H9 (cell line): ENCODE measurements around the gene TSR2. TPM values are rescaled to one million over a fixed set of nuclear protein-coding genes. Genes with fewer than 3 reads are reported as not detected.

Experiments used
- DNase-seq: peaks from one replicate; pipeline ENCODE4 v3.0.0-alpha.2; 2017
- H2AFZ ChIP-seq: one replicate; pipeline ENCODE4 v1.6.1; 2013; ENCODE audit warnings: mild to moderate bottlenecking, low read length, control low read depth, moderate library complexity
- H2AK5ac ChIP-seq: 2 replicates; pipeline ENCODE4 v1.6.1; 2013; ENCODE audit warnings: low read length, control low read depth, mixed read lengths; ENCODE audit not compliant: insufficient read length
- H2BK120ac ChIP-seq: one replicate; pipeline ENCODE4 v1.6.1; 2013; ENCODE audit warnings: low read depth, mild to moderate bottlenecking, low read length, control low read depth, inconsistent platforms; ENCODE audit not compliant: poor library complexity, severe bottlenecking
- H2BK12ac ChIP-seq: 2 replicates; pipeline ENCODE4 v1.6.1; 2013; ENCODE audit warnings: low read length, control low read depth, mixed read lengths, low read depth; ENCODE audit not compliant: insufficient read length
- H2BK15ac ChIP-seq: 2 replicates; pipeline ENCODE4 v1.6.1; 2013; ENCODE audit warnings: low read depth, low read length, control low read depth
- H2BK20ac ChIP-seq: one replicate; pipeline ENCODE4 v1.6.1; 2013; ENCODE audit warnings: low read depth, mild to moderate bottlenecking, low read length, control low read depth, inconsistent platforms; ENCODE audit not compliant: poor library complexity, severe bottlenecking
- H2BK5ac ChIP-seq: 2 replicates; pipeline ENCODE4 v1.6.1; 2013; ENCODE audit warnings: low read length, control low read depth, mixed read lengths; ENCODE audit not compliant: insufficient read length
- H3K14ac ChIP-seq: 2 replicates; pipeline ENCODE4 v1.6.1; 2013; ENCODE audit warnings: low read length, control low read depth; ENCODE audit not compliant: insufficient read depth
- H3K18ac ChIP-seq: 2 replicates; pipeline ENCODE4 v1.6.1; 2013; ENCODE audit warnings: low read depth, mild to moderate bottlenecking, mixed read lengths, low read length, control low read depth; ENCODE audit not compliant: insufficient read length
- H3K23ac ChIP-seq: 2 replicates; pipeline ENCODE4 v1.6.1; 2013; ENCODE audit warnings: low read length, control low read depth, mixed read lengths, low read depth; ENCODE audit not compliant: insufficient read length
- H3K23me2 ChIP-seq: 2 replicates; pipeline ENCODE4 v1.6.1; 2013; ENCODE audit warnings: low read depth, mild to moderate bottlenecking, mixed read lengths, low read length, control low read depth; ENCODE audit not compliant: insufficient read length, poor library complexity, severe bottlenecking
- H3K27ac ChIP-seq: 2 replicates; pipeline ENCODE4 v1.5.1; 2013; ENCODE audit warnings: low read length, control low read depth, mixed read lengths, low read depth; ENCODE audit not compliant: insufficient read length
- H3K27me3 ChIP-seq: 2 replicates; pipeline ENCODE4 v1.6.1; 2013; ENCODE audit warnings: low read length, control low read depth, inconsistent platforms; ENCODE audit not compliant: insufficient read depth
- H3K4ac ChIP-seq: 2 replicates; pipeline ENCODE4 v1.6.1; 2013; ENCODE audit warnings: low read depth, mild to moderate bottlenecking, control low read depth, inconsistent platforms, low read length, moderate library complexity
- H3K4me1 ChIP-seq: 2 replicates; pipeline ENCODE4 v1.6.1; 2013; ENCODE audit warnings: low read length, control low read depth, inconsistent platforms; ENCODE audit not compliant: insufficient read depth
- H3K4me2 ChIP-seq: 2 replicates; pipeline ENCODE4 v1.6.1; 2013; ENCODE audit warnings: low read length, control low read depth, mixed read lengths; ENCODE audit not compliant: insufficient read length, insufficient read depth
- H3K56ac ChIP-seq: 2 replicates; pipeline ENCODE4 v1.6.1; 2013; ENCODE audit warnings: low read depth, mild to moderate bottlenecking, mixed read lengths, low read length, control low read depth; ENCODE audit not compliant: insufficient read length
- H3K79me1 ChIP-seq: 2 replicates; pipeline ENCODE4 v1.6.1; 2013; ENCODE audit warnings: low read depth, mild to moderate bottlenecking, moderate library complexity, low read length, control low read depth, inconsistent platforms; ENCODE audit not compliant: insufficient read depth, poor library complexity, severe bottlenecking
- H3K79me2 ChIP-seq: 2 replicates; pipeline ENCODE4 v1.6.1; 2013; ENCODE audit warnings: low read length, control low read depth, inconsistent platforms; ENCODE audit not compliant: insufficient read depth
- H3K9ac ChIP-seq: 2 replicates; pipeline ENCODE4 v1.6.1; 2013; ENCODE audit warnings: low read length, control low read depth, mixed read lengths; ENCODE audit not compliant: insufficient read length; ENCODE audit errors: extremely low read depth
- H3K9me3 ChIP-seq: one replicate; pipeline ENCODE4 v1.6.1; 2013; ENCODE audit warnings: low read depth, low read length, inconsistent platforms; ENCODE audit not compliant: control insufficient read depth
- H3T11ph ChIP-seq: one replicate; pipeline ENCODE4 v1.6.1; 2013; ENCODE audit warnings: mild to moderate bottlenecking, low read length, control low read depth, inconsistent platforms
- H4K20me1 ChIP-seq: one replicate; pipeline ENCODE4 v1.6.1; 2013; ENCODE audit not compliant: control insufficient read depth, insufficient read length, insufficient read depth
- H4K5ac ChIP-seq: 2 replicates; pipeline ENCODE4 v1.6.1; 2013; ENCODE audit warnings: low read depth, mild to moderate bottlenecking, mixed read lengths, low read length, control low read depth; ENCODE audit not compliant: insufficient read length
- H4K8ac ChIP-seq: replicated peaks from 2 replicates; pipeline ENCODE4 v1.6.1; 2013; ENCODE audit warnings: low read length, control low read depth, mixed read lengths, low read depth; ENCODE audit not compliant: insufficient read length
- H4K91ac ChIP-seq: 2 replicates; pipeline ENCODE4 v1.6.1; 2013; ENCODE audit warnings: low read depth, mild to moderate bottlenecking, moderate library complexity, mixed read lengths, low read length, control low read depth; ENCODE audit not compliant: insufficient read length
- H3K27ac Mint-ChIP-seq, 3 experiments: 2 replicates in 2 of 3; 3 replicates in 1 of 3; pipeline ENCODE4 v1.8.0; 2020 to 2021; ENCODE audit warnings: mixed read lengths in 3 of 3, mild to moderate bottlenecking in 1 of 3, moderate library complexity in 1 of 3
- H3K27me3 Mint-ChIP-seq: 2 replicates; pipeline ENCODE4 v1.8.0; 2021; ENCODE audit warnings: low read depth, mild to moderate bottlenecking, moderate library complexity, mixed read lengths
- H3K36me3 Mint-ChIP-seq, 3 experiments: 2 replicates in 2 of 3; 3 replicates in 1 of 3; pipeline ENCODE4 v1.8.0; 2020 to 2021; ENCODE audit warnings: low read depth in 3 of 3, mixed read lengths in 3 of 3; ENCODE audit not compliant: insufficient read depth in 1 of 3
- H3K4me1 Mint-ChIP-seq, 2 experiments: 2 replicates each; pipeline ENCODE4 v1.8.0; 2020; ENCODE audit warnings: mixed read lengths in 2 of 2
- H3K4me3 Mint-ChIP-seq, 2 experiments: 2 replicates in 1 of 2; 3 replicates in 1 of 2; pipeline ENCODE4 v1.8.0; 2020 to 2021; ENCODE audit warnings: mild to moderate bottlenecking in 2 of 2, mixed read lengths in 2 of 2, moderate library complexity in 1 of 2
- H3K9me3 Mint-ChIP-seq, 2 experiments: 2 replicates in 1 of 2; 3 replicates in 1 of 2; pipeline ENCODE4 v1.8.0; 2020; ENCODE audit warnings: mild to moderate bottlenecking in 2 of 2, mixed read lengths in 2 of 2, moderate library complexity in 1 of 2
- WGBS: extraction: QIAGEN DNeasy Blood & Tissue Kit; methylation state at CpG from one replicate; pipeline ENCODE4 v1.1.7; 2013; ENCODE audit warnings: missing lambda C conversion rate, low lambda C conversion rate, mixed read lengths; ENCODE audit not compliant: insufficient read length; ENCODE audit errors: extremely low coverage; 5-methylcytosine and 5-hydroxymethylcytosine counted together
- long read RNA-seq: library from polyadenylated mRNA; unstranded; transcript quantifications from one replicate; pipeline ENCODE4 v2.0.0, GENCODE V29; 2020
- total RNA-seq: library from RNA; stranded (reverse); gene quantifications from 2 replicates; pipeline ENCODE4 v1.2.1, GENCODE V29; 2021
- TF ChIP-seq, protein P1 (sequence below): fragments of 200-600 bp; sonication (generic); conservative IDR thresholded peaks from 3 replicates; pipeline ENCODE4 v1.8.0; 2021; ENCODE audit warnings: antibody characterized with exemption, mild to moderate bottlenecking

Gene TSR2, protein sequence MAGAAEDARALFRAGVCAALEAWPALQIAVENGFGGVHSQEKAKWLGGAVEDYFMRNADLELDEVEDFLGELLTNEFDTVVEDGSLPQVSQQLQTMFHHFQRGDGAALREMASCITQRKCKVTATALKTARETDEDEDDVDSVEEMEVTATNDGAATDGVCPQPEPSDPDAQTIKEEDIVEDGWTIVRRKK
- total RNA-seq, result 51.5 and 51.7 TPM in 2 replicates
- long read RNA-seq, transcript TSR2-201 (5 exons, 1,534 nt), result major isoform, 396 of 421 reads
- long read RNA-seq, partial matches to known transcripts, result 9 of 421 reads
- long read RNA-seq, other reads (novel, unspliced or antisense), result 16 of 421 reads

DNA sequence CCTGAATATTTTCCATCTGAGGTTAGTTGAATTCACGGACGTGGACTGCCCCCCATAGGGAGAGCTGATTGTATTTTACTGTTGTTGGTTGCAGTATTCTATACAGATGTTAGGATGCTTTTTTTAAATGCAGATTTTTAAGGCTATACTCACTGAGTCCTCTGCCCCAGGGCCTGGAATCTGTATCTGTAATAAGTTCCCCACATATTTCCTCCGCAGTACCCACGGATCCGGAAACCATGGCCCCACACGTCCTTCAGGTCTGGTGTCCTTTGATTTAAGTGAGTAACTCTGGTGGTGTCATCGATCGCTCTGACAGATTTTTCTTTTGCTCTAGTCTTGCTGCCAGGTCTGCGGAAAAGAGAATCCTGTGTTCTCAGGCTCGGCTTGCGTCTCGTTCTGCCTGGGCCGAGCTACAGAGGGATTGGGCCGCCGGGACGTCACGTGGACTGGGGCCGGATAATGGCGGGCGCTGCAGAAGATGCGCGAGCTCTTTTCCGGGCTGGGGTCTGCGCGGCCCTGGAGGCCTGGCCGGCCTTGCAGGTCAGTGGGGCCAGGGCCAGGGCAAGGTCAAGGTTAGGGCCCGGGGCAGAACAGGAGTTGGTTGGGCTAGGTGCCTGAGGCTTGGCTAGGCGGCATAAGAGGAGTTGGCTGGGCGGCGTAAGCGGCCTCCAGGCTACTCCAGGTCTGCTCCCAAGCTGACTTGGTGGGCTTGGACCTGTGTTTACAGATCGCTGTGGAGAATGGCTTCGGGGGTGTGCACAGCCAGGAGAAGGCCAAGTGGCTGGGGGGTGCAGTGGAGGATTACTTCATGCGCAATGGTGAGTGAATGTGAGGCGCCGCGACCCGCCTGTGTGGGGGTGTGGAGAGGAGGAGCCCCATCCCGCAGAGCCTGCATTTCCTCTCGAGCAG, at the start of gene TSR2:
TSR2 (plus strand) TSS at position 445 of the 912 bp plus-strand sequence; CDS start at position 463, 18 bp downstream.
- Histone ChIP-seq H3K4ac (no peak within 1 kb of the TSS; the same call in 1 of the 2 replicates), H4K8ac (no peak within 1 kb of the TSS), H3K9ac (peak within 1 kb of the TSS; percentile 92), H3K27me3 (no peaks in the 10 kb centered on the region), H3K79me2 (peaks cover 9% of the 10 kb centered on the region; the same call in 1 of the 2 replicates), H4K91ac (no peak within 1 kb of the TSS), H3K9me3 (peaks cover 13% of the 10 kb centered on the region), H3K18ac (peak within 1 kb of the TSS; percentile 58), H3K23me2 (peaks cover 3% of the 10 kb centered on the region), H3K23ac (no peak within 1 kb of the TSS), H2BK12ac (no peak within 1 kb of the TSS), H2BK120ac (no peak within 1 kb of the TSS), H3K4me1 (no peaks in the 10 kb centered on the region), H2AFZ (no peak within 1 kb of the TSS), H4K20me1 (no peaks in the 10 kb centered on the region), H2BK20ac (no peak within 1 kb of the TSS), H3T11ph (no peak within 1 kb of the TSS), H3K4me2 (peak within 1 kb of the TSS; percentile 68), H3K27ac (no peak within 1 kb of the TSS), H2BK5ac (no peak within 1 kb of the TSS), H3K56ac (no peak within 1 kb of the TSS), H3K79me1 (no peaks in the 10 kb centered on the region), H2AK5ac (no peak within 1 kb of the TSS), H2BK15ac (no peak within 1 kb of the TSS), H4K5ac (peak within 1 kb of the TSS; percentile 90), H3K14ac (no peak within 1 kb of the TSS)
- peaks cover 9 to 12% of the 10 kb centered on the region in 2 experiments for H3K4me1 Mint-ChIP-seq
- peak; percentile 83 for DNase-seq
- H3K27me3 Mint-ChIP-seq, result no peaks in the 10 kb centered on the region; the same call in 1 of the 2 replicates
- TF ChIP-seq, protein P1, sequence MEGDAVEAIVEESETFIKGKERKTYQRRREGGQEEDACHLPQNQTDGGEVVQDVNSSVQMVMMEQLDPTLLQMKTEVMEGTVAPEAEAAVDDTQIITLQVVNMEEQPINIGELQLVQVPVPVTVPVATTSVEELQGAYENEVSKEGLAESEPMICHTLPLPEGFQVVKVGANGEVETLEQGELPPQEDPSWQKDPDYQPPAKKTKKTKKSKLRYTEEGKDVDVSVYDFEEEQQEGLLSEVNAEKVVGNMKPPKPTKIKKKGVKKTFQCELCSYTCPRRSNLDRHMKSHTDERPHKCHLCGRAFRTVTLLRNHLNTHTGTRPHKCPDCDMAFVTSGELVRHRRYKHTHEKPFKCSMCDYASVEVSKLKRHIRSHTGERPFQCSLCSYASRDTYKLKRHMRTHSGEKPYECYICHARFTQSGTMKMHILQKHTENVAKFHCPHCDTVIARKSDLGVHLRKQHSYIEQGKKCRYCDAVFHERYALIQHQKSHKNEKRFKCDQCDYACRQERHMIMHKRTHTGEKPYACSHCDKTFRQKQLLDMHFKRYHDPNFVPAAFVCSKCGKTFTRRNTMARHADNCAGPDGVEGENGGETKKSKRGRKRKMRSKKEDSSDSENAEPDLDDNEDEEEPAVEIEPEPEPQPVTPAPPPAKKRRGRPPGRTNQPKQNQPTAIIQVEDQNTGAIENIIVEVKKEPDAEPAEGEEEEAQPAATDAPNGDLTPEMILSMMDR, result no peak
- H3K4me3 Mint-ChIP-seq, result peak within 1 kb of the TSS; percentile 95 to 96
- WGBS, result no CpG with 5 or more reads among the region's 40 CpGs
- peaks cover 74 to 81% of the 10 kb centered on the region in 2 experiments for H3K9me3 Mint-ChIP-seq
- H3K27ac Mint-ChIP-seq, result peak within 1 kb of the TSS in 2 of 3 experiments; percentile 89 to 99; a peak in 5 of 7 replicates
- peaks cover 21 to 37% (median 23%) of the 10 kb centered on the region in 3 experiments for H3K36me3 Mint-ChIP-seq
